ENCODE results near the gene TSPAN15. TPM values are rescaled to one million over a fixed set of nuclear protein-coding genes. Genes with fewer than 3 reads are reported as not detected.

The TSPAN15 gene
- total and polyA plus RNA-seq, 4 donors: 44.3 to 68.4 (median 55.0) TPM

DNA sequence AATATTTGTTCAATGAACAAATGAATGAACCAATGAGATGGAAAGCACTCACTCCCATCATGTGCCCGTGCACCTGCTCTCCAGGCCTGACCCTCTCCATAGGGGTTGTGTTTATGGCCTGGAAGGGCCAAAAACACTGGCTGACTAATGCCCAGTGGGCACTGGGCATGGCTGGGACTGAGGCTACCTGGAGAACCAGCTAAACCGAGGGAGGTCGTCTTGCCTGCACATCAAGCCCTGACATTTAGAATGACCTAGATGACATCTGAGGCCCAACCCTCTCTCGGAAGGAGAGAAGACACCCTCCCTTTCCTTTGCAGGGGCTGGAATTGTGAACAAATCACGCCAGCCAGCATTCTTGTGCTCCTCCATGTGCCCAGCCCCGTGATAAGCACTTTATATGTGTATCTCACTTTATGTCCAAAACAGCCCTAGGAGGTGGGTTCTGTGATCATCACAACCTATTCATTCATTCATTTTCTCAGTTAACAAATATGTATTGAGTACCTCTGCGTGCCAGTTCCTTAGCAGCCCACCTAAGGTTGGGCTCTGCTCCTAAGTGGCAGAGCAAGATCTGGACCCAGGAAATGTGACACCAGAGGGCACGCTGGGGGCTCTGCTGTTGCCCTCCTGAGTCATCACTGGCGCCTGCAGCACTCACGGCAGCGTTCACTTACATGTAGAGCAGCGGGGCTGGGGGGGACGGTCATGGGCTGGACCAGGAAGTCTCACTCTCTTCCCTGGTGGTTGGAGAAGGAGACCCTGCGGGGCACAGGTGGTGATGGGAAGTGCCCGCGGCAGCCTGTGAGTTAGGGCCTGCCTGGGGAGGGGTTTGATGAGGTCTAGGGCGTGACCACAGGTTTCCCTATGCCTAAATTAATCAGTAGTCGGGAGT is 52.0 kb downstream of the TSPAN15 start:
- H3K36me3 ChIP-seq (ENCODE audit: control insufficient read depth in 4 of 4, insufficient read depth in 4 of 4, low read length in 4 of 4): peaks cover 0 to 6% (median 0%) of the 10 kb centered on the region in 4 donors
- DNase-seq: no peak

GRCh38 chr10:69503896-69504265 is 52.6 kb downstream of the TSPAN15 start:
- H3K27me3 ChIP-seq (ENCODE audit: control insufficient read depth in 3 of 3, insufficient read depth in 3 of 3, low read length in 2 of 3): no peaks in the 10 kb centered on the region
- no peak overlapping the region for H3K9ac ChIP-seq (ENCODE audit: insufficient read depth in 1 of 2, low read length in 2 of 2)
- no peak overlapping the region for H3K4me3 ChIP-seq
- H3K27ac ChIP-seq (ENCODE audit: low read depth in 1 of 2, low read length in 1 of 2): no peak overlapping the region
- H3K4me1 ChIP-seq (ENCODE audit: control insufficient read depth in 5 of 5, insufficient read depth in 5 of 5, low read length in 5 of 5): peaks cover 0 to 2% (median 0%) of the 10 kb centered on the region in 5 donors
- peaks cover 0 to 6% (median 0%) of the 10 kb centered on the region in 4 donors for H3K36me3 ChIP-seq (ENCODE audit: control insufficient read depth in 4 of 4, insufficient read depth in 4 of 4, low read length in 4 of 4)
- 92% methylated on average over 11 of the region's 11 CpGs for WGBS, 2 donors
- H3K9me3 ChIP-seq (ENCODE audit: control insufficient read depth in 4 of 4, insufficient read depth in 3 of 4, low read length in 3 of 4): no peaks in the 10 kb centered on the region
- no peak for ATAC-seq (ENCODE audit: insufficient read depth, low FRiP score)
- no peak for DNase-seq
- TF ChIP-seq, protein P1, sequence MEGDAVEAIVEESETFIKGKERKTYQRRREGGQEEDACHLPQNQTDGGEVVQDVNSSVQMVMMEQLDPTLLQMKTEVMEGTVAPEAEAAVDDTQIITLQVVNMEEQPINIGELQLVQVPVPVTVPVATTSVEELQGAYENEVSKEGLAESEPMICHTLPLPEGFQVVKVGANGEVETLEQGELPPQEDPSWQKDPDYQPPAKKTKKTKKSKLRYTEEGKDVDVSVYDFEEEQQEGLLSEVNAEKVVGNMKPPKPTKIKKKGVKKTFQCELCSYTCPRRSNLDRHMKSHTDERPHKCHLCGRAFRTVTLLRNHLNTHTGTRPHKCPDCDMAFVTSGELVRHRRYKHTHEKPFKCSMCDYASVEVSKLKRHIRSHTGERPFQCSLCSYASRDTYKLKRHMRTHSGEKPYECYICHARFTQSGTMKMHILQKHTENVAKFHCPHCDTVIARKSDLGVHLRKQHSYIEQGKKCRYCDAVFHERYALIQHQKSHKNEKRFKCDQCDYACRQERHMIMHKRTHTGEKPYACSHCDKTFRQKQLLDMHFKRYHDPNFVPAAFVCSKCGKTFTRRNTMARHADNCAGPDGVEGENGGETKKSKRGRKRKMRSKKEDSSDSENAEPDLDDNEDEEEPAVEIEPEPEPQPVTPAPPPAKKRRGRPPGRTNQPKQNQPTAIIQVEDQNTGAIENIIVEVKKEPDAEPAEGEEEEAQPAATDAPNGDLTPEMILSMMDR (IDR thresholded peaks at IDR 0.05; ENCODE audit: control extremely low read depth, extremely low read depth): no peak

More for the DNA sequence above, 52.0 kb downstream of the TSPAN15 start:
- no peak overlapping the region for H3K27ac ChIP-seq (ENCODE audit: low read depth in 1 of 2, low read length in 1 of 2)
- 79 to 80% methylated on average over 18 of the region's 18 CpGs for WGBS, 2 donors
- ATAC-seq (ENCODE audit: insufficient read depth, low FRiP score): no peak
- no peaks in the 10 kb centered on the region for H3K27me3 ChIP-seq (ENCODE audit: control insufficient read depth in 3 of 3, insufficient read depth in 3 of 3, low read length in 2 of 3)
- peaks cover 0 to 6% (median 0%) of the 10 kb centered on the region in 5 donors for H3K4me1 ChIP-seq (ENCODE audit: control insufficient read depth in 5 of 5, insufficient read depth in 5 of 5, low read length in 5 of 5)
- no peaks in the 10 kb centered on the region for H3K9me3 ChIP-seq (ENCODE audit: control insufficient read depth in 4 of 4, insufficient read depth in 3 of 4, low read length in 3 of 4)
- H3K4me3 ChIP-seq: no peak overlapping the region
- no peak overlapping the region for H3K9ac ChIP-seq (ENCODE audit: insufficient read depth in 1 of 2, low read length in 2 of 2)
- TF ChIP-seq, protein P1 (IDR thresholded peaks at IDR 0.05; ENCODE audit: control extremely low read depth, extremely low read depth): no peak

DNA sequence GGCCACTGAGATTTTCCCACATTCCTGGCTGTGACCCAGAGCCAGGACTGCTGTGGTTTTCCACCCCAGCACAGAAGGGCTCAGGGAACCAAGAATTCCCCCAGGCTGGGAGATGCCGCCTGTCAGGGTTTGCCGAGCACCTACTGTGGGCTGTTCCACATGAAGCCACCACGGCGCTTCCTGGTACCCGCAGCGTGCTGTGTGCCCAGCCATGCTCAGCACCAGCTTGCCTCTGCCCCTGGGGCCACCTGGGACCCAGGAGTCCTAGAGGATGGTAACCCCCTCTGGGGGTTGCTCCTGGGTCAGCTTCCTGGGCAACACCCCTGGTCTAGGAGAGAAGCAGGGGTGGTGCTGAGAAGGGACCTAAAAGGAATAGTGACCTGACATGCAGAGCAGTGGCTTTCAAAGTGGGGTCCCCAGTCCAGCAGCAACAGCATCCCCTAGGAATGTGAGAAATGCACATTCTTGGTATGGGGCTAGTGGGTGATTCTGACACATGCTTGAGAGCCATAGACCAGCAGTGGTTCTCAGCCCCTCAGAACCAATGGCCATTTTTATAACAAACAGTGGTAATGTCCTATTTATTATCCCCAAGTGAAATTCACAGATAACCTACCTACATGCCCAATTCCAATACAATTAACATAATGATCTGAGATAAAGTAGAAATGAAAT is 53.4 kb downstream of the TSPAN15 start:
- TF ChIP-seq, protein P1 (IDR thresholded peaks at IDR 0.05; ENCODE audit: control extremely low read depth, extremely low read depth): no peak
- H3K36me3 ChIP-seq (ENCODE audit: control insufficient read depth in 4 of 4, insufficient read depth in 4 of 4, low read length in 4 of 4): peaks cover 0 to 6% (median 0%) of the 10 kb centered on the region in 4 donors
- DNase-seq (no peak), ATAC-seq (ENCODE audit: insufficient read depth, low FRiP score) (no peak)
- no peak overlapping the region for H3K27ac ChIP-seq (ENCODE audit: low read depth in 1 of 2, low read length in 1 of 2)
- peaks cover 0 to 2% (median 0%) of the 10 kb centered on the region in 5 donors for H3K4me1 ChIP-seq (ENCODE audit: control insufficient read depth in 5 of 5, insufficient read depth in 5 of 5, low read length in 5 of 5)
- H3K4me3 ChIP-seq: no peak overlapping the region
- H3K9me3 ChIP-seq (ENCODE audit: control insufficient read depth in 4 of 4, insufficient read depth in 3 of 4, low read length in 3 of 4): no peaks in the 10 kb centered on the region
- WGBS, 2 donors: 95 to 99% methylated on average over 6 of the region's 6 CpGs
- H3K9ac ChIP-seq (ENCODE audit: insufficient read depth in 1 of 2, low read length in 2 of 2): no peak overlapping the region
- H3K27me3 ChIP-seq (ENCODE audit: control insufficient read depth in 3 of 3, insufficient read depth in 3 of 3, low read length in 2 of 3): no peaks in the 10 kb centered on the region
